ENCODE data around the gene WNT16. TPM values are rescaled to one million over a fixed set of nuclear protein-coding genes. Genes with fewer than 3 reads are reported as not detected.

The WNT16 gene
- total RNA-seq, 4 donors from 2014 or later = not detected

- Histone ChIP-seq H3K9me3 (no peaks in the 10 kb centered on the region), H3K36me3 (no peaks in the 10 kb centered on the region), H3K27me3 (peaks cover 4% of the 10 kb centered on the region), H3K4me1 (no peaks in the 10 kb centered on the region), H3K4me3 (replicated peaks in 1 of 3) (no peak overlapping the region), H3K27ac (no peak overlapping the region)
- intact Hi-C loops (cut with DNase I) = no loop called here
- 48 to 59% methylated on average over 5 of the region's 5 CpGs for WGBS, 2 donors
- TF ChIP-seq POLR2A (IDR thresholded peaks at IDR 0.05) = no peak
- no peak for TF ChIP-seq CTCF (IDR thresholded peaks at IDR 0.05)
- no peak for DNase-seq
These were observed 5.1 kb upstream of the WNT16 start for GRCh38 chr7:121323515-121324302.

- Histone ChIP-seq H3K27ac (no peak overlapping the region), H3K4me1 (peaks cover 15 to 16% of the 10 kb centered on the region in 2 donors), H3K36me3 (no peaks in the 10 kb centered on the region), H3K9me3 (no peaks in the 10 kb centered on the region), H3K27me3 (peaks cover 29% of the 10 kb centered on the region), H3K4me3 (replicated peaks in 1 of 3) (no peak overlapping the region)
- intact Hi-C loops (cut with DNase I) = no loop called here
- no peak for DNase-seq
- TF ChIP-seq POLR2A (IDR thresholded peaks at IDR 0.05) = no peak
- no peak for TF ChIP-seq CTCF (IDR thresholded peaks at IDR 0.05)
- WGBS, 2 donors = 87 to 94% methylated on average over 5 of the region's 5 CpGs
These were observed 1.1 kb upstream of the WNT16 start for GRCh38 chr7:121327671-121328070.

- WGBS, 2 donors = 3 to 8% methylated on average over 34 to 47 of the region's 47 CpGs
- Histone ChIP-seq H3K27me3 (peaks cover 29% of the 10 kb centered on the region), H3K4me3 (replicated peaks in 1 of 3) (peak overlapping the region in 1 of 3 donors; percentile 8), H3K36me3 (no peaks in the 10 kb centered on the region), H3K27ac (no peak overlapping the region), H3K4me1 (peaks cover 15 to 16% of the 10 kb centered on the region in 2 donors), H3K9me3 (no peaks in the 10 kb centered on the region)
- TF ChIP-seq CTCF (IDR thresholded peaks at IDR 0.05) (no peak), POLR2A (IDR thresholded peaks at IDR 0.05) (no peak)
- intact Hi-C loops (cut with DNase I) = no loop called here
- DNase-seq = peak; percentile 28 to 40
These were observed 622 bp downstream of the WNT16 start for GRCh38 chr7:121329191-121330052.

- TF ChIP-seq POLR2A (IDR thresholded peaks at IDR 0.05) (no peak), CTCF (IDR thresholded peaks at IDR 0.05) (no peak)
These were observed 1.4 kb downstream of the WNT16 start for GRCh38 chr7:121330053-121330833.

More at GRCh38 chr7:121330053-121330833, 1.4 kb downstream of the WNT16 start:
- Histone ChIP-seq H3K27ac (no peak overlapping the region), H3K4me1 (peaks cover 15 to 16% of the 10 kb centered on the region in 2 donors), H3K9me3 (no peaks in the 10 kb centered on the region), H3K27me3 (peaks cover 29% of the 10 kb centered on the region), H3K36me3 (no peaks in the 10 kb centered on the region), H3K4me3 (replicated peaks in 1 of 3) (peak overlapping the region in 1 of 3 donors; percentile 8)
- intact Hi-C loops (cut with DNase I) = no loop called here
- 3 to 5% methylated on average over 41 to 52 of the region's 52 CpGs for WGBS, 2 donors
- DNase-seq = peak; percentile 8 to 10

Measured in thyroid gland (tissue), 4 donors.